Cardiac fibroblast (primary cell): ENCODE results near the gene ADARB2.

Experiments
- DNase-seq, 2 donors: peaks; one replicate each; pipeline versions ENCODE4 v3.0.0 to v3.0.0-alpha.2; 2010; ENCODE audit warnings: low read depth in 2 of 2
- H3K4me3 ChIP-seq, 2 donors: replicated peaks in 1 of 2; 1 replicate in 1 of 2; 2 replicates in 1 of 2; pipeline ENCODE4 v1.5.1; 2011; ENCODE audit warnings: low read depth in 2 of 2, low read length in 2 of 2, mild to moderate bottlenecking in 2 of 2, moderate library complexity in 1 of 2
- CTCF ChIP-seq: IDR thresholded peaks from one replicate; pipeline ENCODE4 v1.5.1; 2011; ENCODE audit warnings: low read depth, mild to moderate bottlenecking, low read length, inconsistent platforms

The ADARB2 gene

GRCh38 chr10:1473874-1474273 is 263.5 kb downstream of the ADARB2 start:
- H3K4me3 ChIP-seq, result no peak overlapping the region
- DNase-seq, result no peak
- no peak for TF ChIP-seq CTCF

GRCh38 chr10:1472178-1472958 is 265.0 kb downstream of the ADARB2 start:
- no peak overlapping the region for H3K4me3 ChIP-seq
- DNase-seq, result no peak
- TF ChIP-seq CTCF, result no peak

- no peak for DNase-seq
- no peak overlapping the region for H3K4me3 ChIP-seq
- no peak for TF ChIP-seq CTCF
Measured at GRCh38 chr10:1468811-1469210, 268.5 kb downstream of the ADARB2 start.

- no peak for TF ChIP-seq CTCF
- no peak for DNase-seq
- H3K4me3 ChIP-seq, result no peak overlapping the region
Measured at GRCh38 chr10:1467334-1468076, 269.8 kb downstream of the ADARB2 start.

GRCh38 chr10:1465993-1466764 is 271.1 kb downstream of the ADARB2 start:
- no peak overlapping the region for H3K4me3 ChIP-seq
- DNase-seq, result no peak
- no peak for TF ChIP-seq CTCF

- H3K4me3 ChIP-seq, result no peak overlapping the region
- no peak for TF ChIP-seq CTCF
- no peak for DNase-seq
Measured at GRCh38 chr10:1465418-1465911, 271.9 kb downstream of the ADARB2 start.
